ENCODE results near the gene EXOC3L2. TPM values are rescaled to one million over a fixed set of nuclear protein-coding genes. Genes with fewer than 3 reads are reported as not detected.
"Not testable (repeated sequence)": the region's sequence is repeated elsewhere in the genome, so short reads cannot be mapped to it uniquely, and the experiment has no call there.

Gene EXOC3L2
- total RNA-seq, 1 donor from 2014 or later, result not detected

GRCh38 chr19:45258862-45259261 is 13.7 kb upstream of the EXOC3L2 start:
- FAIRE-seq, result no peak
- DNase-seq (ENCODE audit: low spot score in 2 of 2), result no peak

- no peak for FAIRE-seq
- no peak for DNase-seq (ENCODE audit: low spot score in 2 of 2)
Observed at GRCh38 chr19:45256836-45257235, 11.6 kb upstream of the EXOC3L2 start.

- FAIRE-seq (no peak), DNase-seq (ENCODE audit: low spot score in 2 of 2) (no peak)
Observed at GRCh38 chr19:45255611-45256157, 10.5 kb upstream of the EXOC3L2 start.

GRCh38 chr19:45254044-45254531 is 8.9 kb upstream of the EXOC3L2 start:
- FAIRE-seq, result no peak
- no peak for DNase-seq (ENCODE audit: low spot score in 2 of 2)

GRCh38 chr19:45253396-45254027 is 8.3 kb upstream of the EXOC3L2 start:
- no peak for FAIRE-seq
- peak in 1 of 2 donors; percentile 62 for DNase-seq (ENCODE audit: low spot score in 2 of 2)

- DNase-seq (ENCODE audit: low spot score in 2 of 2) (peak in 1 of 2 donors; percentile 50), FAIRE-seq (no peak)
Observed at GRCh38 chr19:45251452-45252354, 6.5 kb upstream of the EXOC3L2 start.

- FAIRE-seq (no peak), DNase-seq (ENCODE audit: low spot score in 2 of 2) (peak; percentile 96 to 98)
Observed at GRCh38 chr19:45250832-45251451, 5.7 kb upstream of the EXOC3L2 start, which contains the start of gene MARK4. MARK4 (plus strand) TSS chr19:45251271; CDS start chr19:45251589, 318 bp downstream.

- FAIRE-seq (no peak), DNase-seq (ENCODE audit: low spot score in 2 of 2) (no peak)
Observed at GRCh38 chr19:45250216-45250831, 5.1 kb upstream of the EXOC3L2 start.

GRCh38 chr19:45249261-45250033 is 4.2 kb upstream of the EXOC3L2 start:
- FAIRE-seq (no peak), DNase-seq (ENCODE audit: low spot score in 2 of 2) (no peak)

GRCh38 chr19:45247136-45247535 is 1.9 kb upstream of the EXOC3L2 start:
- no peak for DNase-seq (ENCODE audit: low spot score in 2 of 2)

GRCh38 chr19:45245826-45246225 is 619 bp upstream of the EXOC3L2 start:
- no peak for FAIRE-seq
- no peak for DNase-seq (ENCODE audit: low spot score in 2 of 2)

More at GRCh38 chr19:45247136-45247535, 1.9 kb upstream of the EXOC3L2 start:
- FAIRE-seq, result no peak

GRCh38 chr19:45244133-45244794 is 943 bp downstream of the EXOC3L2 start:
- FAIRE-seq (no peak), DNase-seq (ENCODE audit: low spot score in 2 of 2) (no peak)

GRCh38 chr19:45243144-45243732 is 2.0 kb downstream of the EXOC3L2 start:
- DNase-seq (ENCODE audit: low spot score in 2 of 2), result no peak
- FAIRE-seq, result no peak

GRCh38 chr19:45238556-45238955 is 6.7 kb downstream of the EXOC3L2 start:
- no peak for FAIRE-seq
- no peak for DNase-seq (ENCODE audit: low spot score in 2 of 2)

GRCh38 chr19:45235485-45235884 is 9.7 kb downstream of the EXOC3L2 start:
- no peak for DNase-seq (ENCODE audit: low spot score in 2 of 2)
- no peak for FAIRE-seq

- FAIRE-seq, result no peak
- no peak for DNase-seq (ENCODE audit: low spot score in 2 of 2)
Observed at GRCh38 chr19:45234089-45234869, 10.9 kb downstream of the EXOC3L2 start.

- FAIRE-seq (no peak), DNase-seq (ENCODE audit: low spot score in 2 of 2) (no peak)
Observed at GRCh38 chr19:45231891-45232290, 13.3 kb downstream of the EXOC3L2 start.

GRCh38 chr19:45229056-45229455 is 16.2 kb downstream of the EXOC3L2 start:
- peak; percentile 97 for FAIRE-seq
- not testable (repeated sequence) for DNase-seq (ENCODE audit: low spot score in 2 of 2)

All from frontal cortex (tissue), 4 donors.